Liver (tissue), 3 donors: ENCODE results near the gene IL12RB1.

Experiments used
- CTCF ChIP-seq: fragments of 150-350 bp; IDR thresholded peaks from 2 replicates; pipeline ENCODE4 v1.5.1; 2017; ENCODE audit warnings: improper control_type of control experiment, low read depth, low read length; ENCODE audit not compliant: missing input control
- GABPA ChIP-seq, 2 donors: IDR thresholded peaks in 1 of 2; conservative IDR thresholded peaks in 1 of 2; 2 replicates each; pipeline ENCODE4 v1.6.1; 2016; ENCODE audit warnings: antibody characterized with exemption in 2 of 2, mild to moderate bottlenecking in 1 of 2, moderate library complexity in 1 of 2
- HNF4G ChIP-seq: IDR thresholded peaks from 2 replicates; pipeline ENCODE4 v1.6.1; 2016; ENCODE audit warnings: antibody characterized with exemption
- MAX ChIP-seq: IDR thresholded peaks from 2 replicates; pipeline ENCODE4 v1.6.1; 2016; ENCODE audit warnings: antibody characterized with exemption
- NR2F2 ChIP-seq: IDR thresholded peaks from 2 replicates; pipeline ENCODE4 v1.6.1; 2016; ENCODE audit warnings: antibody characterized with exemption
- RAD21 ChIP-seq, 2 donors: IDR thresholded peaks; 2 replicates each; pipeline ENCODE4 v1.6.1; 2016; ENCODE audit warnings: antibody characterized with exemption in 2 of 2, mild to moderate bottlenecking in 2 of 2
- REST ChIP-seq: IDR thresholded peaks from 2 replicates; pipeline ENCODE4 v1.6.1; 2016; ENCODE audit warnings: antibody characterized with exemption, mild to moderate bottlenecking
- RXRA ChIP-seq, 2 donors: IDR thresholded peaks; 2 replicates each; pipeline ENCODE4 v1.6.1; 2017 to 2018; ENCODE audit warnings: antibody characterized with exemption in 2 of 2, mild to moderate bottlenecking in 1 of 2
- YY1 ChIP-seq: IDR thresholded peaks from 2 replicates; pipeline ENCODE4 v1.6.1; 2016; ENCODE audit warnings: antibody characterized with exemption, mild to moderate bottlenecking
- donor health status: healthy.
- donor health status: healthy.

- TF ChIP-seq CTCF (no peak), RAD21 (IDR thresholded peaks at IDR 0.05) (no peak), HNF4G (no peak), GABPA (IDR thresholded peaks at IDR 0.05 in 1 of 2, conservative IDR thresholded peaks at IDR 0.05 in 1 of 2) (no peak), YY1 (no peak), NR2F2 (no peak), RXRA (IDR thresholded peaks at IDR 0.05) (no peak), MAX (no peak), REST (no peak)
Observed at GRCh38 chr19:18126097-18126496, 39.4 kb upstream of the IL12RB1 start.
